Measurements from ENCODE around the gene CCNL2. TPM values are rescaled to one million over a fixed set of nuclear protein-coding genes. Genes with fewer than 3 reads are reported as not detected.

CCNL2 gene
- total and polyA plus RNA-seq, 2 of the 13 experiments (the other 11 are each of a cell fraction or from before 2014, with no cell fraction given): 105 to 340 TPM

GRCh38 chr1:1441002-1441888 is 42.1 kb upstream of the CCNL2 start (continued):
- TF ChIP-seq ZNF574 (CRISPR knock-in tag; IDR thresholded peaks at IDR 0.05) (peak; percentile 58; the same call in 1 of the 2 replicates), SOX5 (CRISPR knock-in tag; IDR thresholded peaks at IDR 0.05; ENCODE audit: borderline replicate concordance) (0 out of 2 replicates have a peak, but pooled peaks have one; percentile 11), TCF7L2 (IDR thresholded peaks at IDR 0.05; ENCODE audit: low read depth, low read length) (no peak), ZUFSP (CRISPR knock-in tag; IDR thresholded peaks at IDR 0.05; ENCODE audit: borderline replicate concordance) (no peak), ZBTB1 (CRISPR knock-in tag; IDR thresholded peaks at IDR 0.05; ENCODE audit: borderline replicate concordance) (no peak), ZNF552 (CRISPR knock-in tag; IDR thresholded peaks at IDR 0.05; ENCODE audit: borderline replicate concordance) (no peak; the same call in 1 of the 2 replicates), ZC3H4 (CRISPR knock-in tag; IDR thresholded peaks at IDR 0.05; ENCODE audit: borderline replicate concordance) (no peak; the same call in 1 of the 2 replicates), DRAP1 (CRISPR knock-in tag; IDR thresholded peaks at IDR 0.05) (no peak), U2AF2 (IDR thresholded peaks at IDR 0.05; ENCODE audit: low read depth, low read length) (no peak), SNAPC4 (CRISPR knock-in tag; IDR thresholded peaks at IDR 0.05) (peak; percentile 75; the same call in 1 of the 2 replicates), ZNF562 (CRISPR knock-in tag; IDR thresholded peaks at IDR 0.05; ENCODE audit: borderline replicate concordance) (no peak)
- TF ChIP-seq, protein P1, sequence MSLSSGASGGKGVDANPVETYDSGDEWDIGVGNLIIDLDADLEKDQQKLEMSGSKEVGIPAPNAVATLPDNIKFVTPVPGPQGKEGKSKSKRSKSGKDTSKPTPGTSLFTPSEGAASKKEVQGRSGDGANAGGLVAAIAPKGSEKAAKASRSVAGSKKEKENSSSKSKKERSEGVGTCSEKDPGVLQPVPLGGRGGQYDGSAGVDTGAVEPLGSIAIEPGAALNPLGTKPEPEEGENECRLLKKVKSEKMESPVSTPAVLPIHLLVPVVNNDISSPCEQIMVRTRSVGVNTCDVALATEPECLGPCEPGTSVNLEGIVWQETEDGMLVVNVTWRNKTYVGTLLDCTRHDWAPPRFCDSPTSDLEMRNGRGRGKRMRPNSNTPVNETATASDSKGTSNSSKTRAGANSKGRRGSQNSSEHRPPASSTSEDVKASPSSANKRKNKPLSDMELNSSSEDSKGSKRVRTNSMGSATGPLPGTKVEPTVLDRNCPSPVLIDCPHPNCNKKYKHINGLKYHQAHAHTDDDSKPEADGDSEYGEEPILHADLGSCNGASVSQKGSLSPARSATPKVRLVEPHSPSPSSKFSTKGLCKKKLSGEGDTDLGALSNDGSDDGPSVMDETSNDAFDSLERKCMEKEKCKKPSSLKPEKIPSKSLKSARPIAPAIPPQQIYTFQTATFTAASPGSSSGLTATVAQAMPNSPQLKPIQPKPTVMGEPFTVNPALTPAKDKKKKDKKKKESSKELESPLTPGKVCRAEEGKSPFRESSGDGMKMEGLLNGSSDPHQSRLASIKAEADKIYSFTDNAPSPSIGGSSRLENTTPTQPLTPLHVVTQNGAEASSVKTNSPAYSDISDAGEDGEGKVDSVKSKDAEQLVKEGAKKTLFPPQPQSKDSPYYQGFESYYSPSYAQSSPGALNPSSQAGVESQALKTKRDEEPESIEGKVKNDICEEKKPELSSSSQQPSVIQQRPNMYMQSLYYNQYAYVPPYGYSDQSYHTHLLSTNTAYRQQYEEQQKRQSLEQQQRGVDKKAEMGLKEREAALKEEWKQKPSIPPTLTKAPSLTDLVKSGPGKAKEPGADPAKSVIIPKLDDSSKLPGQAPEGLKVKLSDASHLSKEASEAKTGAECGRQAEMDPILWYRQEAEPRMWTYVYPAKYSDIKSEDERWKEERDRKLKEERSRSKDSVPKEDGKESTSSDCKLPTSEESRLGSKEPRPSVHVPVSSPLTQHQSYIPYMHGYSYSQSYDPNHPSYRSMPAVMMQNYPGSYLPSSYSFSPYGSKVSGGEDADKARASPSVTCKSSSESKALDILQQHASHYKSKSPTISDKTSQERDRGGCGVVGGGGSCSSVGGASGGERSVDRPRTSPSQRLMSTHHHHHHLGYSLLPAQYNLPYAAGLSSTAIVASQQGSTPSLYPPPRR (CRISPR knock-in tag; IDR thresholded peaks at IDR 0.05; ENCODE audit: borderline replicate concordance): 0 out of 2 replicates have a peak, but pooled peaks have one; percentile 74
